WERI-Rb-1 (cell line): ENCODE measurements around the gene MAGI2.

Source experiments
- DNase-seq: peaks from one replicate; pipeline ENCODE4 v3.0.0-alpha.2; 2020
- H3K27ac ChIP-seq: fragments of 250-450 bp; sonication (Bioruptor Pico); 2 replicates; pipeline ENCODE4 v1.5.1; 2020; ENCODE audit warnings: mild to moderate bottlenecking, moderate library complexity
- H3K27me3 ChIP-seq: fragments of 250-450 bp; sonication (Bioruptor Pico); 2 replicates; pipeline ENCODE4 v1.5.1; 2021; ENCODE audit warnings: mild to moderate bottlenecking, low read depth, moderate library complexity; ENCODE audit not compliant: insufficient read depth, severe bottlenecking
- H3K36me3 ChIP-seq: fragments of 250-450 bp; sonication (Bioruptor Pico); 2 replicates; pipeline ENCODE4 v1.5.1; 2020; ENCODE audit warnings: mild to moderate bottlenecking, moderate library complexity
- H3K4me3 ChIP-seq: 2 replicates; pipeline ENCODE4 v1.5.1; 2011; ENCODE audit warnings: low read depth, mild to moderate bottlenecking, control low read depth, low read length
- H3K9me3 ChIP-seq: fragments of 250-450 bp; sonication (Bioruptor Pico); 2 replicates; pipeline ENCODE4 v1.5.1; 2021; ENCODE audit warnings: mild to moderate bottlenecking, moderate library complexity; ENCODE audit not compliant: severe bottlenecking
- CTCF ChIP-seq: IDR thresholded peaks from 2 replicates; pipeline ENCODE4 v1.5.1; 2011; ENCODE audit warnings: low read depth, mild to moderate bottlenecking, control low read depth, inconsistent platforms, low read length

Gene MAGI2

DNA sequence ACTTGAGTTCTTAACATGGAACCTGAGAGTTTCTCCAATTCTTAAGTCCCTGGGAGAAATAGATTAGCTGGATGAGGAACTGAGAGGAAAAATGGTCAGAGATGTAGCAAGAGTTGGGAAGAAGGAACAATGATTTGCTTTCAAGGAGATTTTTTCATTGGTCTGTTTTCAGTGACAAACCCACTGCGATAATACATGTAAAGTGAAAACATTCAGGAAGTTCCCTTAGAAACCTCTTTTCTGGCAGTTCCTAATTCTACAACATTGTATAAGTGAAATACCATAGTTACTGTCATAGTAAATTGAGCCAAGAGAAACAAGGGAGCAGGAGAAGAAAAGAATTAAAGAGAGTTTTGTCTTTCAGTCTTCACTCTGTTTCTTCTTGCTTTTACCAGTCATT is 12.1 kb upstream of the MAGI2 start:
- Histone ChIP-seq H3K36me3 (no peaks in the 10 kb centered on the region), H3K27me3 (no peaks in the 10 kb centered on the region), H3K27ac (no peak overlapping the region), H3K9me3 (no peaks in the 10 kb centered on the region), H3K4me3 (no peak overlapping the region)
- TF ChIP-seq CTCF: no peak
- no peak for DNase-seq

DNA sequence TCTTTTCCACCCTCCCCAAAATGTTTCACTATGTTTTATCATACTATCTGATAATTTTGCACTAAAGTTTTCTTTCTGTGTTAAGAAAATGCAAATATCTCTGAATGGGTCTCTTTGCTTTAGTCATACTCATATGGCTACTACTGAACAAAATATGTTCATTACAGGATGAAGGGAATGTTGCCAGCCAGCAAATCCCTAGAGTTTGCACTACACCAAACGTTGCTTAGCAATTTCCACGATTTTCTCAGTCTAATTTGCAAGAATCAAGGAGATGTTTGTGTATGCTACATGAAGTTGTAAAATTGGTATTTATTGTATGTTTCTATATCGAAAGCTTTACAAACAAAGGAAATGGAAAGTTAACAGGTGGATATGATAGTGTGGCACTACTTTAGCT is 10.6 kb upstream of the MAGI2 start:
- H3K36me3 ChIP-seq: no peaks in the 10 kb centered on the region
- DNase-seq: no peak
- H3K4me3 ChIP-seq: no peak overlapping the region
- no peak for TF ChIP-seq CTCF
- H3K27ac ChIP-seq: no peak overlapping the region
- no peaks in the 10 kb centered on the region for H3K27me3 ChIP-seq
- H3K9me3 ChIP-seq: no peaks in the 10 kb centered on the region

DNA sequence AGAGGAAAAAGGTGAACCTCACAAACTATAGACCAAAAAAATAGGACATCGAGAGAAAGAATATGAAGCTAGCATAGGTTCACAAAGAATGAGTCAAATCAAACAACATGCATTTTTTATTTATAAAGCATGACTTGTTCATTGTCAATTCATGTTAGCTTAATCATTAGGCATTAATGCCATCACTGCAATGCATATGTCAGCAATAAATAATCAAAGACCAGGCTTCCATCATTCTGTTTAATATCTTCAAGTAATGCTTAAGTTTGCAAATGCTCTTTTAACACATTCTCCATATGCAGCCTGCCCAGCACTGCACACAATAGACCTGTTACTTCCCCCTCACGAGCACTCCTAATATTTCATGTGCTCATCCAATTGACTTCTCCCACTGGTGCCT is 8.9 kb upstream of the MAGI2 start:
- no peak for TF ChIP-seq CTCF
- no peaks in the 10 kb centered on the region for H3K36me3 ChIP-seq
- no peak for DNase-seq
- H3K9me3 ChIP-seq: no peaks in the 10 kb centered on the region
- no peak overlapping the region for H3K4me3 ChIP-seq
- H3K27ac ChIP-seq: no peak overlapping the region
- H3K27me3 ChIP-seq: no peaks in the 10 kb centered on the region

DNA sequence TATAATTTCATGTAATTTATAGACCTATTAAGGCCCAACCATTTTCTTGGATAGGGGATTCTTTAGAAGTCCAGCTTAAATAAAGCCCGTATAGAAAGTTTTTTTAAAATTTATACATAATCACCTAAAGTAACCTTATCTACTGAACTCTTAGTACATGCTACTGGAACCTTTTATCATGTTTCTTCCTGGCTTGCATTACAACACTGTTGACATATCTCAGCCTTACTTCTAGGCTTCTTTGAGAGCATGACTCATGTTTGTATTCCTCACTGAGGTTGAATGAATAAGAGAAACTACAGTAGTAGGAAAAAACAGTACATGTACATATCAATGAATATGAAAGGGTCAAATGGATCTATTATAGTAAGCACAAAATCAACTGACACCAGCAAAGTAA is 8.2 kb upstream of the MAGI2 start:
- Histone ChIP-seq H3K27me3 (no peaks in the 10 kb centered on the region), H3K4me3 (no peak overlapping the region), H3K27ac (no peak overlapping the region), H3K9me3 (no peaks in the 10 kb centered on the region), H3K36me3 (no peaks in the 10 kb centered on the region)
- no peak for TF ChIP-seq CTCF
- no peak for DNase-seq

DNA sequence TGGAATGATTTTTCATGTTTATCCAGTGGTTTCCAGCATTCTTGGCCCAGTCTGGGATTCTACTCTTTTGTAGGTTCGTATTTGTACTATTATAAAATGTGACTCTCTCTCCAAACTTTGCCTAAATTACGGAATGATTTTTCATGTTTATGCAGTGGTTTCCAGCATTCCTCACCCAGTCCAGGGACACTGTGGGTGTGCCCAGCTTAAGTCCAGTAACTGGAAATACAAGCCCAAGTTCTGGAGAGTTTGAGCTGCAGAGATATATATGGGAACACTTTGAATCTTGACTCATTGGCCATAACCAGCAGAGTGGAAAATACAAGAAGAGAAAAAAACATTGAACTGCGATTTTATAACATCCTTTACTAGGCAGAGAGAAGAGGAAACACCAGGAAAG is 5.9 kb upstream of the MAGI2 start:
- no peaks in the 10 kb centered on the region for H3K27me3 ChIP-seq

More for the DNA sequence above, 5.9 kb upstream of the MAGI2 start:
- Histone ChIP-seq H3K4me3 (no peak overlapping the region), H3K9me3 (no peaks in the 10 kb centered on the region), H3K36me3 (no peaks in the 10 kb centered on the region), H3K27ac (no peak overlapping the region)
- DNase-seq: no peak
- no peak for TF ChIP-seq CTCF
